Ishikawa (cell line): ENCODE results near the gene MPO.

Experiments
- CEBPB ChIP-seq: IDR thresholded peaks from 2 replicates; pipeline ENCODE4 v1.6.1; 2012
- CREB1 ChIP-seq: IDR thresholded peaks from 2 replicates; pipeline ENCODE4 v1.6.1; 2012; ENCODE audit warnings: low read depth
- EGR1 ChIP-seq: IDR thresholded peaks from 2 replicates; pipeline ENCODE4 v1.6.1; 2012
- EP300 ChIP-seq: IDR thresholded peaks from 2 replicates; pipeline ENCODE4 v1.6.1; 2012; ENCODE audit warnings: borderline replicate concordance
- MAX ChIP-seq: IDR thresholded peaks from 2 replicates; pipeline ENCODE4 v1.6.1; 2012
- NFIC ChIP-seq: IDR thresholded peaks from 2 replicates; pipeline ENCODE4 v1.6.1; 2012
- RAD21 ChIP-seq: IDR thresholded peaks from 2 replicates; pipeline ENCODE4 v1.6.1; 2012; ENCODE audit warnings: low read depth
- REST ChIP-seq: IDR thresholded peaks from 2 replicates; pipeline ENCODE4 v1.6.1; 2012; ENCODE audit warnings: low read depth, mild to moderate bottlenecking
- TAF1 ChIP-seq: IDR thresholded peaks from 2 replicates; pipeline ENCODE4 v1.6.1; 2012; ENCODE audit warnings: low read depth, mild to moderate bottlenecking
- TCF12 ChIP-seq: IDR thresholded peaks from 2 replicates; pipeline ENCODE4 v1.6.1; 2012; ENCODE audit warnings: low read depth
- TEAD4 ChIP-seq: IDR thresholded peaks from 2 replicates; pipeline ENCODE4 v1.6.1; 2012
- YY1 ChIP-seq: IDR thresholded peaks from 2 replicates; pipeline ENCODE4 v1.6.1; 2012; ENCODE audit warnings: low read depth
- ZBTB7A ChIP-seq: IDR thresholded peaks from 2 replicates; pipeline ENCODE4 v1.6.1; 2012; ENCODE audit warnings: low read depth

GRCh38 chr17:58248955-58249269 is 31.8 kb downstream of the MPO start:
- TF ChIP-seq EP300: no peak
- no peak for TF ChIP-seq TAF1
- TF ChIP-seq CREB1: no peak
- TF ChIP-seq YY1: no peak
- no peak for TF ChIP-seq TEAD4
- TF ChIP-seq MAX: no peak
- no peak for TF ChIP-seq NFIC
- TF ChIP-seq CEBPB: no peak
- TF ChIP-seq TCF12: no peak
- TF ChIP-seq RAD21: no peak
- TF ChIP-seq REST: no peak
- TF ChIP-seq EGR1: no peak
- TF ChIP-seq ZBTB7A: no peak
